Ovary (tissue), 9 donors: ENCODE results near the gene PFDN4. TPM values are rescaled to one million over a fixed set of nuclear protein-coding genes. Genes with fewer than 3 reads are reported as not detected.

Experiments used
- DNase-seq, 5 donors: peaks; one replicate each; pipeline ENCODE4 v3.0.0-alpha.2; 2019 to 2020
- H3K27ac ChIP-seq, 2 donors: fragments of 200-600 bp; one replicate each; pipeline versions ENCODE4 v1.5.1 to v1.8.0; 2019 to 2022
- H3K27me3 ChIP-seq: fragments of 200-600 bp; one replicate; pipeline ENCODE4 v1.8.0; 2022
- H3K36me3 ChIP-seq: fragments of 200-600 bp; sonication (generic); one replicate; pipeline ENCODE4 v1.5.1; 2019
- H3K4me1 ChIP-seq: one replicate; pipeline ENCODE4 v1.8.1; 2013; ENCODE audit warnings: mild to moderate bottlenecking, moderate library complexity; ENCODE audit not compliant: insufficient read depth
- H3K4me3 ChIP-seq: fragments of 200-600 bp; sonication (generic); one replicate; pipeline ENCODE4 v1.5.1; 2017
- H3K9me3 ChIP-seq, 2 donors: fragments of 200-600 bp in 1 of 2; sonication (generic) in 1 of 2; one replicate each; pipeline versions ENCODE4 v1.5.1 to v1.8.1; 2013 to 2019; ENCODE audit warnings: mild to moderate bottlenecking in 1 of 2, moderate library complexity in 1 of 2
- CTCF ChIP-seq, 3 donors: fragments of 450-650 bp in 2 of 3; fragments of 200-600 bp in 1 of 3; IDR thresholded peaks; one replicate each; pipeline versions ENCODE4 v1.5.1 to v1.8.0; 2016 to 2022; ENCODE audit warnings: antibody characterized with exemption in 3 of 3, mild to moderate bottlenecking in 1 of 3
- EP300 ChIP-seq: sonication (generic); formaldehyde crosslinking; IDR thresholded peaks from one replicate; pipeline ENCODE4 v1.6.1; 2017; ENCODE audit warnings: antibody characterized with exemption
- POLR2A ChIP-seq: fragments of 450-650 bp; IDR thresholded peaks from one replicate; pipeline ENCODE4 v1.6.1; 2017; ENCODE audit warnings: antibody characterized with exemption, mild to moderate bottlenecking, moderate library complexity
- WGBS, 3 donors: extraction: QIAGEN DNeasy Blood & Tissue Kit in 1 of 3; methylation state at CpG; one replicate each; pipeline versions ENCODE4 v1.1.5 to v1.1.7; 2013 to 2017; 5-methylcytosine and 5-hydroxymethylcytosine counted together
- intact Hi-C, 4 donors: fragments of 100-400 bp; cut with DNase I; formaldehyde crosslinking; loops; one replicate each; pipeline versions ENCODE4 v1.11.0 to v1.15.1; 2022 to 2023
- polyA plus RNA-seq, 2 donors: library from polyadenylated mRNA; stranded (reverse); fragments of 200-250 nt in 1 of 2; fragments of 350-450 nt in 1 of 2; fragmentation: Illumina TruSeq in 1 of 2; extraction: RNeasy Lipid Tissue Mini Kit (QIAGEN cat#74804) in 1 of 2; gene quantifications; one replicate each; pipeline ENCODE4 v1.2.3, GENCODE V29; 2013 to 2014
- total RNA-seq, 7 donors: library from RNA; depleted of rRNA in 2 of 7; stranded (reverse); fragments of >200 nt in 2 of 7; fragmentation: NEBNext Ultra II Directional in 3 of 7; extraction: Animal tissue kit (Norgen Biotek cat#: 25700) in 3 of 7; gene quantifications; one replicate each; pipeline versions ENCODE4 v1.1.0 to v1.2.4, GENCODE V29; 2016 to 2023
- donor health status: DM: no; HTN: no; CAD: no; lungs with moderate emphysema.
- donor health status: DM: no; HTN: no; CAD: no.
- donor health status: Bipolar disorder and iron deficiency.
- donor health status: DM: yes; HTN: yes; CAD: no.
- donor health status: DM: no; HTN: no; CAD: no.
- donor health status: DM: yes; HTN: yes; CAD: no.

PFDN4 gene
- total and polyA plus RNA-seq, 9 donors = 22.2 to 168 (median 33.8) TPM

DNA sequence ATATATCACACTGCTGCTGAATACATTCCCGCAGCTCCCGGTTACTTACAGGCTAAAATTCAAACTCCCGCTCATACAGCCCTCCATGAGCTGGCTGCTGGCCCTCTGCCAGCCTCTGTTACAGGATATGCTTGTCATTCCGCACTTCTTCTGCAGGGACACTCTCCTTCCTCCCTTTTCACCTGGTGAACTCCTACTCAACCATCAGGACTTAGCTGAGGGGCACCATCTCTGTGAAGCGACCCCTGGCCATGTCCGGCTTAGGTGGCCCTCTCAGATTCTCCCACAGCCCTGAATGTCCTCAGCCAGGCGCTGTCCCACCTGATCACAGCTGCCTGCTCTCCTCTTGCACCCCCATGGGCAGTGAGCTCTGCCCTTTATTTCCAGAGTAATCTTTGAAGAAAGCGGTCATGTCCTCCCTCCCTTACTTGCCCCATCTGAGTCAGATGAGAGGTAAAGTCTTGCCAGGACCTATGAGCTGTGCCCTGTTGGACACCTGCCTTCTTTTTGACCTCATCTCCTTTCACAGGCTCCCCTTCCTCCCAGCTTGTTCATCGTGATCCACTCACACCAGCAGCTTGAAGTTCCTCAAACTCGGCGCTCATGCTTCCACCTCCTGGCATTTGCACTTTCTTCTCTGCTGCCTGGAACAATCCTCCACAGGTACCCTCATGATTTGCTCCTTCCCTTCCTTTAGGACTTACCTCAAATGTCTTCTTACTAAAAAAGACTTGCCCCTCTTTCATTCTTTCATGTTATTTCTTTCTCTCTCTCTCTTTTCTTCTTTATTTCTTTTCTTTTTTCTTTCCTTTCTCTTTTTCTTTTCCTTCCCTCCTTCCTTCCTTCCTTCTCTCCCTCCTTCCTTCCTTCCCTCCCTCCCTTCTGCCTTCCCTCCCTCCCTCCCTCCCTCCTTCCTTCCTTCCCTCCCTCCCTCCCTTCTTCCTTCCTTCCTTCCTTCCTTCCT lies 39.7 kb upstream of the PFDN4 start:
- no peak for DNase-seq
- Histone ChIP-seq H3K27me3 (no peaks in the 10 kb centered on the region), H3K36me3 (no peaks in the 10 kb centered on the region), H3K27ac (no peak overlapping the region), H3K9me3 (no peaks in the 10 kb centered on the region), H3K4me3 (no peak overlapping the region), H3K4me1 (peaks cover 2% of the 10 kb centered on the region)
- WGBS, 3 donors = 43 to 50% (median 48%) methylated on average over 11 of the region's 11 CpGs
- intact Hi-C loops = no loop called here
- TF ChIP-seq EP300 = no peak
- TF ChIP-seq CTCF (IDR thresholded peaks at IDR 0.05) = no peak
- TF ChIP-seq POLR2A = no peak

DNA sequence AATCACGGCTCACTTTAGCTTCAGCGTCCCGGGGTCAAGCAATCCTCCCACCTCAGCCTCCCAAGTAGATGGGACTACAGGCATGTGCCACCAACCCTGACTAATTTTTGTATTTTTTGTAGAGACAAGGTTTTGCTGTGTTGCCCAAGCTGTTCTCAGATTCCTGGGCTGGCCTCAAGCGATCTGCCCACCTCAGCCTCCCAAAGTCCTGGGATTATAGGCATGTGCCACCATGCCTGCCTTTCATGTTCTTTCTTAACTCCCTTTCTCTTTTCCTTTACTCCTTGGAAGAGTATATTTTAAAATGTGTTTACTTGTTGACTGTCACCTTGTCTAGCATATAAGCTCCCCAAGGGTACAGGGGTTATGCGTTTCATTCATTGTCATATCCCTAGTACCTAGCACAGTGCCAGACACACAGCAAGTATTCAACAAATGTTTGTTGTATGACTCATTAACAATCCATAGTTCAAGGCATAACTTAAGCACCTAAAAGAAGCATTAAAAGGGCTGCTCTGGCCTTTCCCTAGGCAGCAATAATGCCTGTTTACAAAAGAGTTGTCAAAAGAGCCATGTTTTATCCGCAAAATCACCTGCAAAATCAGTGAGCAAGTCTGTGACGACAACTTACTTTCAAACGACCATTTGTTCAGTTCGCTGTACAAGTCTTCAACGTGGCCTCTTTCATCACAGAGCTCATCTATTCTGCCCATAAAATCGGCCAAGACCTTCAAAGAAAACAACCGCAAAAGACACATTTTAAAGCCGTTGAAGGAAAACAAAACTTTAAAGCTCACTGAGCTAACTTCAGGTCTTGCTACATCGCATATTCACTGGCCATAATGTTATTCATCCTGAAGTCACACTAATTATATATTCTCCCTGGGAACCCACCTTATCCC lies 38.7 kb upstream of the PFDN4 start:
- intact Hi-C loops = no loop called here
- DNase-seq = no peak
- Histone ChIP-seq H3K27ac (no peak overlapping the region), H3K27me3 (no peaks in the 10 kb centered on the region), H3K4me3 (no peak overlapping the region), H3K4me1 (peaks cover 7% of the 10 kb centered on the region), H3K36me3 (no peaks in the 10 kb centered on the region), H3K9me3 (no peaks in the 10 kb centered on the region)
- TF ChIP-seq CTCF (IDR thresholded peaks at IDR 0.05) = no peak
- no peak for TF ChIP-seq EP300
- WGBS, 3 donors = 66 to 72% (median 67%) methylated on average over 14 of the region's 14 CpGs

- no peaks in the 10 kb centered on the region for H3K27me3 ChIP-seq
- DNase-seq = no peak
- peaks cover 7% of the 10 kb centered on the region for H3K4me1 ChIP-seq
- TF ChIP-seq CTCF (IDR thresholded peaks at IDR 0.05) (no peak), EP300 (no peak), POLR2A (no peak)
- H3K4me3 ChIP-seq = no peak overlapping the region
- no peak overlapping the region for H3K27ac ChIP-seq
- intact Hi-C loops = no loop called here
- no peaks in the 10 kb centered on the region for H3K36me3 ChIP-seq
- WGBS, 3 donors = 57 to 70% (median 60%) methylated on average over 4 of the region's 4 CpGs
- no peaks in the 10 kb centered on the region for H3K9me3 ChIP-seq
Measured at GRCh38 chr20:54170026-54170471, 37.8 kb upstream of the PFDN4 start.

DNA sequence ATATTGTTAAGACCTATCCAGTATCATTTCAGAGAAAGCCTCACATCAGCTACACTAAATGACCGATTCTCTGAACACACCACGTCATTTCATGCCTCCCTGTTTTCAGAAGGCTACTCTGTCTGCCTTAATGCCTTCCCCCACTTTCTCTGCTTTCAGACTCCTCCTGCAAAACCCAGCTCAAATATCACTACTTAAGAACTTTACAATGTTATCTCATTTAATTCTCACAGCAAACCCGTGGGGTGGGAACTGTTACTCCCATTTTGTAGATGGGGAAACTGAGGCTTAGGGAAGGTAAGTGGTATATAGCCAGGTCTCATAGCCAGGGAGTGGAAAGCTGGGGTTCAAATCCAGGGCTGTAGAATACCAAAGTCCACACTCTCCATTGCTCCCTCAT lies 36.9 kb upstream of the PFDN4 start:
- no peak for DNase-seq
- TF ChIP-seq POLR2A = no peak
- H3K4me1 ChIP-seq = peaks cover 7% of the 10 kb centered on the region
- no peak overlapping the region for H3K27ac ChIP-seq
- H3K36me3 ChIP-seq = no peaks in the 10 kb centered on the region
- H3K9me3 ChIP-seq = no peaks in the 10 kb centered on the region
- H3K27me3 ChIP-seq = no peaks in the 10 kb centered on the region
- no peak overlapping the region for H3K4me3 ChIP-seq
- intact Hi-C loops = no loop called here
- WGBS, 3 donors = 31 to 54% (median 40%) methylated on average over 3 of the region's 3 CpGs
